ENCODE results near the gene ACOX3. TPM values are rescaled to one million over a fixed set of nuclear protein-coding genes. Genes with fewer than 3 reads are reported as not detected.

The ACOX3 gene
- total and polyA plus RNA-seq, 2 donors (not counting 1 experiment from before 2014, with no cell fraction given) = 6.8 to 23.8 TPM

DNA sequence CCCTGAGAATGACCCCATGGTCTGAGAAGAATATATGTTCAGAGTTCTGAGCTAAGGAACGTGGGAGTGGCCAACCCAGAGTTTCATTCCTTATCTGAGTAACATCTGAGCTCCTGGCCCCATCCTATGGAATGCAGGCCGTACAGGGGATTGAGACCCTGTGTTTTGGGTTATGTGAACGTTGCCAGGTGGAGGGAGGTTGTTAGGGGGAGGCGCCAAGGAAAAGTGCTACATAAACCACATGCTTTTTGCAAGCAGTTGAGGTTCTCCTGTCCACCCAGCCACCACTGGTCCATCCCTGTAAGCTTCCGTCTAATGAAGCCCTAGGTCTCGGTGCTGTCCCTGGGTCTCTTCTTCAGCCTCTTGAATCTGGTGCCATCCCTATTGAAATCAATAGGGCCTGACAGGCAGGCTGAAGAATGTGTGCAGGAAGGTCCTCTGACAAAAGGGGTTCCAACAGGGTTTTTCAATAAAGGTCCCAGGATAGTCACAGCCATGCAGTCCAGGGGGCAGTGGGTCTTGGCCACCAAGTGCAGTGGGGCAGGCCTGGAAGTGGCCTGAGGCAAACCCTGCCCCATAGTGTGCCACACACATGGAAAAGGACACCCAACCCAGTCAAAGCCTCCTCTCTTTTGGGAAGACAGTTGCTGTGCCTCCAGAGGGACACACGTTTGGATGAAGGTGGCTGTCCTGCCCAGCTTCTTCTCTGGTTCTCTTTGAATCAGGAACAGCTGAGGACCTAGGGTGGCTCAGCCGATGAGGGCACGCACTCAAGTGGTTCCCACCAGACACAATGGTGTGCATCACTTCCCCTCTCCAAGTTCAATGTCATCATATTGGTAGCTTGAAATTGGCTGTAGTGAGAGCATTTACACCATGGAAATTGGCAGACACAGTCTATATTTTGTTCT, 117.5 kb downstream of the ACOX3 start:
- H3K9ac ChIP-seq (ENCODE audit: insufficient read depth, low read length) = no peak overlapping the region

DNA sequence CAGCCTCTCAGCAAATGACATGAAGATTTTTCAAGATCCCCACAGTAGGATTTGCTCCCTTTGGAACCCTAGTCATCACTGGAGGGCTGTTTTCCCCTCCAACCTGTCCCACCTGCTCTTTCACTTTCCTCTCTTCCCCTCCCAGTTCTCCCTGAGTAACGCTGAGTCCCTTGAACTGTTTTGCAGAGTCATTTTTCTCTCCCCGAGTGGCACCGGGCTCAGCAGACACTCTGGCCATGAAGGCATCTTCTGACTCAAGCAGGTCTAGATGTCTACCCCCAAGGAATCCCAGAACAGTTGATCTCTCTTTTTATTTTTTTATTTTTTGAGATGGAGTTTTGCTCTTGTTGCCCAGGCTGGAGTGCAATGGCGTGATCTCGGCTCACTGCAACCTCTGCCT, 118.8 kb downstream of the ACOX3 start:
- Histone ChIP-seq H2AFZ (ENCODE audit: low read length) (no peak overlapping the region), H3K9ac (ENCODE audit: insufficient read depth, low read length) (no peak overlapping the region), H3K79me2 (ENCODE audit: control insufficient read depth, insufficient read depth, low read length) (no peaks in the 10 kb centered on the region), H3K9me3 (ENCODE audit: control insufficient read depth, insufficient read depth, low read depth, low read length) (no peaks in the 10 kb centered on the region), H3K4me1 (ENCODE audit: control insufficient read depth, extremely low read depth, insufficient read depth, low read length) (peaks cover 7% of the 10 kb centered on the region), H3K4me2 (ENCODE audit: extremely low read depth, insufficient read depth, low read length) (no peak overlapping the region), H4K20me1 (ENCODE audit: control insufficient read depth, extremely low read depth, insufficient read depth, low read length) (no peaks in the 10 kb centered on the region), H3K36me3 (ENCODE audit: control insufficient read depth, insufficient read depth, low read length) (no peaks in the 10 kb centered on the region), H3K27ac (ENCODE audit: insufficient read depth, low read length) (no peak overlapping the region), H3K27me3 (ENCODE audit: control insufficient read depth, insufficient read depth, low read length) (no peaks in the 10 kb centered on the region), H3K4me3 (replicated peaks in 1 of 4; ENCODE audit: control extremely low read depth in 1 of 4, insufficient read depth in 1 of 4, low read depth in 3 of 4, low read length in 4 of 4) (no peak overlapping the region)
- no peak for TF ChIP-seq EZH2 (IDR thresholded peaks at IDR 0.05; ENCODE audit: low read length, missing control alignments)
- TF ChIP-seq, protein P1, sequence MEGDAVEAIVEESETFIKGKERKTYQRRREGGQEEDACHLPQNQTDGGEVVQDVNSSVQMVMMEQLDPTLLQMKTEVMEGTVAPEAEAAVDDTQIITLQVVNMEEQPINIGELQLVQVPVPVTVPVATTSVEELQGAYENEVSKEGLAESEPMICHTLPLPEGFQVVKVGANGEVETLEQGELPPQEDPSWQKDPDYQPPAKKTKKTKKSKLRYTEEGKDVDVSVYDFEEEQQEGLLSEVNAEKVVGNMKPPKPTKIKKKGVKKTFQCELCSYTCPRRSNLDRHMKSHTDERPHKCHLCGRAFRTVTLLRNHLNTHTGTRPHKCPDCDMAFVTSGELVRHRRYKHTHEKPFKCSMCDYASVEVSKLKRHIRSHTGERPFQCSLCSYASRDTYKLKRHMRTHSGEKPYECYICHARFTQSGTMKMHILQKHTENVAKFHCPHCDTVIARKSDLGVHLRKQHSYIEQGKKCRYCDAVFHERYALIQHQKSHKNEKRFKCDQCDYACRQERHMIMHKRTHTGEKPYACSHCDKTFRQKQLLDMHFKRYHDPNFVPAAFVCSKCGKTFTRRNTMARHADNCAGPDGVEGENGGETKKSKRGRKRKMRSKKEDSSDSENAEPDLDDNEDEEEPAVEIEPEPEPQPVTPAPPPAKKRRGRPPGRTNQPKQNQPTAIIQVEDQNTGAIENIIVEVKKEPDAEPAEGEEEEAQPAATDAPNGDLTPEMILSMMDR (conservative IDR thresholded peaks at IDR 0.05 in 1 of 2, IDR thresholded peaks at IDR 0.05 in 1 of 2; ENCODE audit: low read depth in 1 of 2, low read length in 2 of 2) = no peak
- DNase-seq (ENCODE audit: low read depth in 2 of 2) = no peak

More for the DNA sequence above, 117.5 kb downstream of the ACOX3 start:
- no peak for DNase-seq (ENCODE audit: low read depth in 2 of 2)
- no peak for TF ChIP-seq EZH2 (IDR thresholded peaks at IDR 0.05; ENCODE audit: low read length, missing control alignments)
- TF ChIP-seq, protein P1 (conservative IDR thresholded peaks at IDR 0.05 in 1 of 2, IDR thresholded peaks at IDR 0.05 in 1 of 2; ENCODE audit: low read depth in 1 of 2, low read length in 2 of 2) = no peak
- Histone ChIP-seq H3K4me2 (ENCODE audit: extremely low read depth, insufficient read depth, low read length) (no peak overlapping the region), H3K36me3 (ENCODE audit: control insufficient read depth, insufficient read depth, low read length) (no peaks in the 10 kb centered on the region), H3K9me3 (ENCODE audit: control insufficient read depth, insufficient read depth, low read depth, low read length) (no peaks in the 10 kb centered on the region), H2AFZ (ENCODE audit: low read length) (no peak overlapping the region), H4K20me1 (ENCODE audit: control insufficient read depth, extremely low read depth, insufficient read depth, low read length) (no peaks in the 10 kb centered on the region), H3K27me3 (ENCODE audit: control insufficient read depth, insufficient read depth, low read length) (no peaks in the 10 kb centered on the region), H3K4me3 (replicated peaks in 1 of 4; ENCODE audit: control extremely low read depth in 1 of 4, insufficient read depth in 1 of 4, low read depth in 3 of 4, low read length in 4 of 4) (no peak overlapping the region), H3K27ac (ENCODE audit: insufficient read depth, low read length) (no peak overlapping the region), H3K4me1 (ENCODE audit: control insufficient read depth, extremely low read depth, insufficient read depth, low read length) (peaks cover 7% of the 10 kb centered on the region), H3K79me2 (ENCODE audit: control insufficient read depth, insufficient read depth, low read length) (no peaks in the 10 kb centered on the region)

DNA sequence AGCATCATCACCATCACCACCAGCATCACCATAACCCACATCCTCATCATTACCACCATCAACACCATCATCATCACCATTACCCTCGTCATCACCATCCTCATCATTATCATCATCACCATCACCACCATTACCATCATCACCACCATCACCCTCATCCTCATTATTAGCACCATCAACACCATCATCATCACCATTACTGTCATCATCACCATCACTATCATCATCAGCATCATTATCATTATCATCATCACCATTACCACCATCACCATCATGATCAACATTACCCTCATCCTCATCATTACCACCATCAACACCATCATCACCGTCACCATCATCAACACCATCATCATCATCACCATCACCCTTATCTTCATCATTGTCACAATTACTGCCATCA, 119.3 kb downstream of the ACOX3 start:
- no peaks in the 10 kb centered on the region for H3K9me3 ChIP-seq (ENCODE audit: control insufficient read depth, insufficient read depth, low read depth, low read length)
- H3K4me2 ChIP-seq (ENCODE audit: extremely low read depth, insufficient read depth, low read length) = no peak overlapping the region
- H3K27me3 ChIP-seq (ENCODE audit: control insufficient read depth, insufficient read depth, low read length) = no peaks in the 10 kb centered on the region
- no peaks in the 10 kb centered on the region for H4K20me1 ChIP-seq (ENCODE audit: control insufficient read depth, extremely low read depth, insufficient read depth, low read length)
- H3K4me1 ChIP-seq (ENCODE audit: control insufficient read depth, extremely low read depth, insufficient read depth, low read length) = peaks cover 11% of the 10 kb centered on the region
- no peaks in the 10 kb centered on the region for H3K36me3 ChIP-seq (ENCODE audit: control insufficient read depth, insufficient read depth, low read length)
- DNase-seq (ENCODE audit: low read depth in 2 of 2) = no peak
- no peak for TF ChIP-seq EZH2 (IDR thresholded peaks at IDR 0.05; ENCODE audit: low read length, missing control alignments)
- TF ChIP-seq, protein P1 (conservative IDR thresholded peaks at IDR 0.05 in 1 of 2, IDR thresholded peaks at IDR 0.05 in 1 of 2; ENCODE audit: low read depth in 1 of 2, low read length in 2 of 2) = no peak
- H3K79me2 ChIP-seq (ENCODE audit: control insufficient read depth, insufficient read depth, low read length) = no peaks in the 10 kb centered on the region
- no peak overlapping the region for H3K27ac ChIP-seq (ENCODE audit: insufficient read depth, low read length)
- no peak overlapping the region for H2AFZ ChIP-seq (ENCODE audit: low read length)
- no peak overlapping the region for H3K4me3 ChIP-seq (replicated peaks in 1 of 4; ENCODE audit: control extremely low read depth in 1 of 4, insufficient read depth in 1 of 4, low read depth in 3 of 4, low read length in 4 of 4)
- no peak overlapping the region for H3K9ac ChIP-seq (ENCODE audit: insufficient read depth, low read length)

Data from fibroblast of lung (primary cell).